ENCODE results near the gene PLOD3.

DNA sequence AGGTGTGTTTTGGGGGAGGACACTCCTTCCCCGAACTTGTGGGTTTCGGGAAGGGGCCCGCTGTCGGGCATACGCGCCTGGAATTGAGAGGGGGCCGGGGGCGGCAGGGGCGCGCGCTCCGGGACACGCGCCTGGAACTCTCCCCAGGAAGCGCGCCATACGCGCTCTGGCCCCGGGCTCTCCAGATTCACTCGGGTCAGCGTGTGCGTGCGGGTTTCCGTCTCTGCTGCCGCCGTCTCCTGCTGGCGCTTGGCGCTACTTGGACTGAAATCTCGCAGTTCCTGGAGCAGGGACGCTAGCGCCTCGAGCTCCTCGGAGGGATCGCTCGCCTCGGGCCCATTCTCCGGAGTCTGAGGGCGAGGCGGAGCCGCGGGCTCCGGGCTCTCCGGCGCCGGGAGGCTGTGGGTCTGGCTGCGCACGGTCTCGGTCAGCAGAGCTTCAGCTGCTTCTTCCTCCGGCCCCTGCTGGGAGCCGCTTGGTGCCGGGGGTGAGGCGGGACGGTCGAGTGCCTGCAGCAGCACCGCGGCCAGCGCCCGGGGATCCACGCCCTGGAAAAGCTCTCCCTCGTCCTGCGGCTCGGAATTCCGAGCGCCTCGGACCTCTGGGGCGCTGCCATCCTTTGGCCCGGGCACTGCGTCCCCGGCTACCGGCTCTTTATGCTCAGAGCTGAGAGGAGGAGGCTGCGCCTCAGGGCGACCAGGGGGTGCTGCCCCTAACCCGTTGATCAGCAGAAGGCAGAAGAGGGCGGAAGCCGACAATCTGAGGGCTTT is 53.1 kb downstream of the PLOD3 start:
- TF ChIP-seq EP300 (IDR thresholded peaks at IDR 0.05): no peak
- no peak for TF ChIP-seq POLR2A (IDR thresholded peaks at IDR 0.05)
